ENCODE measurements around the gene FREY1. TPM values are rescaled to one million over a fixed set of nuclear protein-coding genes. Genes with fewer than 3 reads are reported as not detected.

Gene FREY1
- total and polyA plus RNA-seq, 2 of the 4 experiments (the other 2 are of a cell fraction), result 0.21 TPM; not detected in 1

DNA sequence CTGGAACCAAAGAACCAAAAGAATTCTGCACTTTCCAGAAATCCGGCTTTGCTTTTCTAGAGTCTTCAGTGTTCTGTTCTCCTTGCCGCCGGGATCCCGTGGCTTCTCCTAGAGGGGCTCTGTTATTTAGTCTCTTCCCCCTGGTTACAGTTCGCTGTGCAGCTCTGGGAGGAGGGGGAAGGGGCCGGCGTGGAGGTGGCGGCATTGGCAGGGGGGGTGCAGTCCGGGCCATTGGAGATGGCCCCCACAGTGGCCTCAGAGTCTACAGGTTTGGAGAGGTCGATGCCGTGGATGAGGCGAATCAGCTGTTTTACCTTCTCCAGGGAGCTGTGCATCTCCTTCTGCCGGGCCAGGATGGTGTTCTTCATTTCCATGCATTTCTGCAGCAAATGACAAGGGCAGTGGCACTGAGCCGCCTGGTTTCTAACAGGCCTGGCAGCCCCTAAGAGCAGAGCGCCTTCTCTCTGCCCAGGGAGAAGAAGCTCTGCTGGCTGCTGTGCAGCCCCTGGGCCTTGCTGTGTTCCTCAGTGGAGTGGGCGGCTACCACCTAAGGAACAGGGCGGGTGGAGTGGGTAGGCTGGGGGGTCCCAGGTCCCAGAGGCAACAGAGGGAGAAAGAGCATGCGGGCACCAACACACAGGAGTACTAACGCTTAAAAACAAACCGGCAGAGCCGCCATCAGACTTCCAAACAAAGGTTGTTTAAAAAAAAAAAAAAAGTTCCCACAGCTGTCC is 26.9 kb upstream of the FREY1 start:
- Histone ChIP-seq H2BK20ac (ENCODE audit: low read depth, low read length) (no peak overlapping the region), H3K9me1 (ENCODE audit: insufficient read depth, low read length) (no peaks in the 10 kb centered on the region), H2AK5ac (ENCODE audit: low read depth, low read length) (no peak overlapping the region), H2BK5ac (ENCODE audit: low read depth, low read length, poor library complexity, severe bottlenecking) (no peak overlapping the region), H2AFZ (replicated peaks; ENCODE audit: low read length, poor library complexity) (no peak overlapping the region), H2BK15ac (ENCODE audit: low read depth, low read length) (no peak overlapping the region), H3K9ac (ENCODE audit: low read depth, low read length) (no peak overlapping the region), H3K79me1 (ENCODE audit: low read depth in 1 of 2, low read length in 2 of 2) (no peaks in the 10 kb centered on the region), H3K4me2 (ENCODE audit: low read depth, low read length) (no peak overlapping the region), H3K27ac (ENCODE audit: insufficient read depth, low read length) (no peak overlapping the region), H4K20me1 (ENCODE audit: insufficient read depth, low read length) (peaks cover 7% of the 10 kb centered on the region; the same call in 1 of the 2 replicates), H3K4me1 (ENCODE audit: control insufficient read depth, insufficient read depth, low read length) (no peaks in the 10 kb centered on the region; the same call in 1 of the 2 replicates), H3K23ac (ENCODE audit: low read depth, low read length) (no peak overlapping the region), H4K8ac (ENCODE audit: low read depth in 2 of 2, low read length in 2 of 2) (no peak overlapping the region), H2BK120ac (ENCODE audit: low read depth, low read length) (no peak overlapping the region), H3K36me3 (ENCODE audit: control insufficient read depth, insufficient read depth, low read length) (peaks cover 52% of the 10 kb centered on the region), H3K18ac (ENCODE audit: low read depth, low read length) (no peak overlapping the region), H3K4me3 (ENCODE audit: insufficient read depth, low read depth, low read length) (no peak overlapping the region), H4K5ac (ENCODE audit: low read depth, low read length) (no peak overlapping the region), H2AK9ac (replicated peaks; ENCODE audit: low read depth, low read length, poor library complexity) (no peak overlapping the region), H3K56ac (ENCODE audit: extremely low read depth, insufficient read depth, low read length) (no peak overlapping the region), H3K9me3 (ENCODE audit: control insufficient read depth, insufficient read depth, low read length) (no peaks in the 10 kb centered on the region), H3K14ac (replicated peaks; ENCODE audit: low read depth, low read length) (no peak overlapping the region), H4K91ac (ENCODE audit: insufficient read depth, low read depth, low read length) (no peak overlapping the region), H3K4ac (ENCODE audit: low read depth, low read length) (no peak overlapping the region), H3K27me3 (ENCODE audit: control insufficient read depth, insufficient read depth, low read length) (no peaks in the 10 kb centered on the region)
- ATAC-seq (ENCODE audit: low read depth), result no peak
- no peak for DNase-seq
- ChIA-PET CTCF (no interaction called here), POLR2A (ENCODE audit: unreplicated experiment) (no interaction called here)
- no TSS peak for BruUV-seq (replicated peaks)
- WGBS, 2 experiments (ENCODE audit: extremely low coverage in 2 of 2, insufficient read length in 1 of 2), result 87% methylated on average over 3 of the region's 21 CpGs; no CpG with 5 or more reads in 1 of the 2 experiments
- dilution Hi-C loops (cut with HindIII; ENCODE audit: low sequenced_read_pairs, unreplicated experiment) (no loop called here), in situ Hi-C loops (cut with MboI; ENCODE audit: low sequenced_read_pairs) (no loop called here), intact Hi-C loops (cut with micrococcal nuclease) (no loop called here)
- no peak for TF ChIP-seq MAFK (IDR thresholded peaks at IDR 0.05; ENCODE audit: low read depth, low read length)
- TF ChIP-seq, protein P1, sequence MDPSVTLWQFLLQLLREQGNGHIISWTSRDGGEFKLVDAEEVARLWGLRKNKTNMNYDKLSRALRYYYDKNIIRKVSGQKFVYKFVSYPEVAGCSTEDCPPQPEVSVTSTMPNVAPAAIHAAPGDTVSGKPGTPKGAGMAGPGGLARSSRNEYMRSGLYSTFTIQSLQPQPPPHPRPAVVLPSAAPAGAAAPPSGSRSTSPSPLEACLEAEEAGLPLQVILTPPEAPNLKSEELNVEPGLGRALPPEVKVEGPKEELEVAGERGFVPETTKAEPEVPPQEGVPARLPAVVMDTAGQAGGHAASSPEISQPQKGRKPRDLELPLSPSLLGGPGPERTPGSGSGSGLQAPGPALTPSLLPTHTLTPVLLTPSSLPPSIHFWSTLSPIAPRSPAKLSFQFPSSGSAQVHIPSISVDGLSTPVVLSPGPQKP (IDR thresholded peaks at IDR 0.05; ENCODE audit: borderline replicate concordance, low read depth, low read length), result no peak
- TF ChIP-seq RFX5 (IDR thresholded peaks at IDR 0.05; ENCODE audit: low read depth, low read length), result no peak
- TF ChIP-seq, protein P2, sequence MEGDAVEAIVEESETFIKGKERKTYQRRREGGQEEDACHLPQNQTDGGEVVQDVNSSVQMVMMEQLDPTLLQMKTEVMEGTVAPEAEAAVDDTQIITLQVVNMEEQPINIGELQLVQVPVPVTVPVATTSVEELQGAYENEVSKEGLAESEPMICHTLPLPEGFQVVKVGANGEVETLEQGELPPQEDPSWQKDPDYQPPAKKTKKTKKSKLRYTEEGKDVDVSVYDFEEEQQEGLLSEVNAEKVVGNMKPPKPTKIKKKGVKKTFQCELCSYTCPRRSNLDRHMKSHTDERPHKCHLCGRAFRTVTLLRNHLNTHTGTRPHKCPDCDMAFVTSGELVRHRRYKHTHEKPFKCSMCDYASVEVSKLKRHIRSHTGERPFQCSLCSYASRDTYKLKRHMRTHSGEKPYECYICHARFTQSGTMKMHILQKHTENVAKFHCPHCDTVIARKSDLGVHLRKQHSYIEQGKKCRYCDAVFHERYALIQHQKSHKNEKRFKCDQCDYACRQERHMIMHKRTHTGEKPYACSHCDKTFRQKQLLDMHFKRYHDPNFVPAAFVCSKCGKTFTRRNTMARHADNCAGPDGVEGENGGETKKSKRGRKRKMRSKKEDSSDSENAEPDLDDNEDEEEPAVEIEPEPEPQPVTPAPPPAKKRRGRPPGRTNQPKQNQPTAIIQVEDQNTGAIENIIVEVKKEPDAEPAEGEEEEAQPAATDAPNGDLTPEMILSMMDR (conservative IDR thresholded peaks at IDR 0.05; ENCODE audit: low read depth, low read length), result no peak
- TF ChIP-seq MXI1 (IDR thresholded peaks at IDR 0.05; ENCODE audit: borderline replicate concordance, low read depth, low read length), result no peak
- TF ChIP-seq, protein P3, sequence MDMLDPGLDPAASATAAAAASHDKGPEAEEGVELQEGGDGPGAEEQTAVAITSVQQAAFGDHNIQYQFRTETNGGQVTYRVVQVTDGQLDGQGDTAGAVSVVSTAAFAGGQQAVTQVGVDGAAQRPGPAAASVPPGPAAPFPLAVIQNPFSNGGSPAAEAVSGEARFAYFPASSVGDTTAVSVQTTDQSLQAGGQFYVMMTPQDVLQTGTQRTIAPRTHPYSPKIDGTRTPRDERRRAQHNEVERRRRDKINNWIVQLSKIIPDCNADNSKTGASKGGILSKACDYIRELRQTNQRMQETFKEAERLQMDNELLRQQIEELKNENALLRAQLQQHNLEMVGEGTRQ (IDR thresholded peaks at IDR 0.05; ENCODE audit: low read depth, low read length), result no peak
- no peak for TF ChIP-seq CHD1 (IDR thresholded peaks at IDR 0.05; ENCODE audit: low read depth, low read length)
